SK-N-MC (cell line): ENCODE results near the gene TRIM41.
"Not testable (repeated sequence)": the region's sequence is repeated elsewhere in the genome, so short reads cannot be mapped to it uniquely, and the experiment has no call there.

ENCODE experiments used
- EZH2 ChIP-seq: fragments of 200-600 bp; sonication (generic); IDR thresholded peaks from one replicate; pipeline ENCODE4 v1.6.1; 2017; ENCODE audit warnings: antibody characterized with exemption
- FOXP2 ChIP-seq: optimal IDR thresholded peaks from 2 replicates; pipeline ENCODE3; 2011; ENCODE audit warnings: mild to moderate bottlenecking, moderate library complexity; ENCODE audit not compliant: insufficient read depth; ENCODE audit errors: extremely low read length, control extremely low read depth
- POLR2AphosphoS5 ChIP-seq: IDR thresholded peaks from 2 replicates; pipeline ENCODE4 v1.6.1; 2012; ENCODE audit warnings: mild to moderate bottlenecking, low read depth, low read length, borderline replicate concordance

DNA sequence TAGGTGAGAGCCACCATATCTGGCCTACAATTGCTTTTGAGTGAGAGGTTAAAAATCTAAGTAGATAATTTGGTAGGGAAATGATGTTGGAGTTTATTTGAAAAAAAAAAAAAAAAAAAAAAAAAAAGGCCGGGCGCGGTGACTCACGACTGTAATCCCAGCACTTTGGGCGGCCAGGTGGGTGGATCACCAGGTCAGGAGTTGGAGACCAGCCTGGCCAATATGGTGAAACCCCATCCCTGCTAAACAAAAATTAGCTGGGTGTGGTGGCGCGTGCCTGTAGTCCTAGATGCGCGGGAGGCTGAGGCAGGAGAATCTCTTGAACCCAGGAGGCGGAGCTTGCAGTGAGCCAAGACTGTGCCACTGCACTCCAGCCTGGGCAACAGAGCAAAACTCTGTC lies 8.8 kb upstream of the TRIM41 start:
- not testable (repeated sequence) for TF ChIP-seq POLR2AphosphoS5, EZH2, FOXP2
